Endodermal cell (in vitro differentiated cells): ENCODE measurements around the gene OPRM1. TPM values are rescaled to one million over a fixed set of nuclear protein-coding genes. Genes with fewer than 3 reads are reported as not detected.
"Not testable (repeated sequence)": the region's sequence is repeated elsewhere in the genome, so short reads cannot be mapped to it uniquely, and the experiment has no call there.

Source experiments
- DNase-seq: peaks from one replicate; pipeline ENCODE4 v3.0.0-alpha.2; 2017
- H3K27ac ChIP-seq: 2 replicates; pipeline ENCODE4 v1.5.1; 2013; ENCODE audit warnings: mild to moderate bottlenecking, low read depth, low read length, moderate library complexity
- H3K27me3 ChIP-seq: 2 replicates; pipeline ENCODE4 v1.6.1; 2013; ENCODE audit warnings: mild to moderate bottlenecking, low read length, moderate library complexity; ENCODE audit not compliant: insufficient read depth, control insufficient read depth, poor library complexity, severe bottlenecking
- H3K36me3 ChIP-seq: 2 replicates; pipeline ENCODE4 v1.7.0; 2013; ENCODE audit warnings: mild to moderate bottlenecking, low read length, moderate library complexity; ENCODE audit not compliant: control insufficient read depth, insufficient read depth
- H3K4me1 ChIP-seq: one replicate; pipeline ENCODE4 v1.7.0; 2013; ENCODE audit warnings: low read length; ENCODE audit not compliant: control insufficient read depth, insufficient read depth
- H3K4me3 ChIP-seq: 2 replicates; pipeline ENCODE4 v1.5.1; 2013; ENCODE audit warnings: mild to moderate bottlenecking, low read length, moderate library complexity
- H3K9ac ChIP-seq: 2 replicates; pipeline ENCODE4 v1.6.1; 2013; ENCODE audit warnings: mild to moderate bottlenecking, low read length, moderate library complexity; ENCODE audit not compliant: poor library complexity, severe bottlenecking; ENCODE audit errors: extremely low read depth
- H3K9me3 ChIP-seq: 2 replicates; pipeline ENCODE4 v1.6.1; 2013; ENCODE audit warnings: mild to moderate bottlenecking, low read length, moderate library complexity; ENCODE audit not compliant: control insufficient read depth
- H3K27ac Mint-ChIP-seq: 2 replicates; pipeline ENCODE4 v1.8.0; 2020; ENCODE audit warnings: mixed read lengths
- H3K27me3 Mint-ChIP-seq: 2 replicates; pipeline ENCODE4 v1.8.0; 2021; ENCODE audit warnings: mild to moderate bottlenecking, mixed read lengths; ENCODE audit not compliant: insufficient read depth
- H3K36me3 Mint-ChIP-seq: 2 replicates; pipeline ENCODE4 v1.8.0; 2020; ENCODE audit warnings: low read depth, mixed read lengths
- H3K4me1 Mint-ChIP-seq: 2 replicates; pipeline ENCODE4 v1.8.0; 2020; ENCODE audit warnings: mixed read lengths
- H3K4me3 Mint-ChIP-seq: 2 replicates; pipeline ENCODE4 v1.8.0; 2020; ENCODE audit warnings: mild to moderate bottlenecking, moderate library complexity, mixed read lengths
- H3K9me3 Mint-ChIP-seq: 2 replicates; pipeline ENCODE4 v1.8.0; 2020; ENCODE audit warnings: mild to moderate bottlenecking, mixed read lengths
- CTCF ChIP-seq: fragments of 200-600 bp; sonication (generic); conservative IDR thresholded peaks from 2 replicates; pipeline ENCODE4 v1.5.0; 2021; ENCODE audit warnings: antibody characterized with exemption, mild to moderate bottlenecking
- WGBS, 2 experiments: methylation state at CpG; one replicate each; pipeline versions ENCODE4 v1.1.5 to v1.1.7; 2013; ENCODE audit warnings: missing lambda C conversion rate in 2 of 2, mixed read lengths in 1 of 2; ENCODE audit not compliant: insufficient coverage in 1 of 2, insufficient read length in 1 of 2; 5-methylcytosine and 5-hydroxymethylcytosine counted together
- total RNA-seq, 2 donors: library from RNA; stranded (reverse); fragmentation: NEBNext Ultra II Directional in 1 of 2; extraction: Animal tissue kit (Norgen Biotek cat#: 25700) in 1 of 2; gene quantifications; 2 replicates in 1 of 2; 3 replicates in 1 of 2; pipeline ENCODE4 v1.2.1, GENCODE V29; 2021

OPRM1 gene
- total RNA-seq, 2 donors from 2014 or later: not detected

- Mint-ChIP-seq H3K27ac (no peak overlapping the region), H3K36me3 (no peaks in the 10 kb centered on the region), H3K4me1 (peaks cover 7% of the 10 kb centered on the region), H3K9me3 (no peaks in the 10 kb centered on the region), H3K27me3 (no peaks in the 10 kb centered on the region), H3K4me3 (no peak overlapping the region)
- 94 to 96% methylated on average over 3 to 4 of the region's 4 CpGs for WGBS, 2 experiments
- no peak for TF ChIP-seq CTCF
- no peaks in the 10 kb centered on the region for H3K27me3 ChIP-seq
- no peak overlapping the region for H3K9ac ChIP-seq
- H3K9me3 ChIP-seq: no peaks in the 10 kb centered on the region
- H3K36me3 ChIP-seq: no peaks in the 10 kb centered on the region
- H3K4me1 ChIP-seq: no peaks in the 10 kb centered on the region
- no peak overlapping the region for H3K4me3 ChIP-seq
- no peak for DNase-seq
- H3K27ac ChIP-seq: no peak overlapping the region
Measured at GRCh38 chr6:154236646-154237301, 197.7 kb downstream of the OPRM1 start.

- Histone ChIP-seq H3K27ac (no peak overlapping the region), H3K4me1 (peaks cover 2% of the 10 kb centered on the region), H3K36me3 (no peaks in the 10 kb centered on the region), H3K9ac (no peak overlapping the region), H3K4me3 (no peak overlapping the region), H3K9me3 (no peaks in the 10 kb centered on the region), H3K27me3 (no peaks in the 10 kb centered on the region)
- H3K27me3 Mint-ChIP-seq: no peaks in the 10 kb centered on the region
- no peak overlapping the region for H3K4me3 Mint-ChIP-seq
- WGBS, 2 experiments: 83 to 100% methylated on average over 1 of the region's 2 CpGs
- TF ChIP-seq CTCF: no peak
- H3K9me3 Mint-ChIP-seq: no peaks in the 10 kb centered on the region
- peaks cover 13% of the 10 kb centered on the region for H3K4me1 Mint-ChIP-seq
- DNase-seq: no peak
- no peaks in the 10 kb centered on the region for H3K36me3 Mint-ChIP-seq
- no peak overlapping the region for H3K27ac Mint-ChIP-seq
Measured at GRCh38 chr6:154238831-154239230, 199.8 kb downstream of the OPRM1 start.

- no peak overlapping the region for H3K9ac ChIP-seq
- TF ChIP-seq CTCF: no peak
- H3K9me3 ChIP-seq: no peaks in the 10 kb centered on the region
- H3K27me3 ChIP-seq: no peaks in the 10 kb centered on the region
- DNase-seq: no peak
- Mint-ChIP-seq H3K4me1 (peaks cover 18% of the 10 kb centered on the region), H3K27ac (no peak overlapping the region), H3K9me3 (no peaks in the 10 kb centered on the region), H3K36me3 (no peaks in the 10 kb centered on the region), H3K27me3 (no peaks in the 10 kb centered on the region), H3K4me3 (no peak overlapping the region)
- H3K36me3 ChIP-seq: no peaks in the 10 kb centered on the region
- 65 to 84% methylated on average over 5 to 7 of the region's 7 CpGs for WGBS, 2 experiments
- H3K27ac ChIP-seq: no peak overlapping the region
- H3K4me3 ChIP-seq: no peak overlapping the region
- peaks cover 3% of the 10 kb centered on the region for H3K4me1 ChIP-seq
Measured at GRCh38 chr6:154239392-154239791, 200.4 kb downstream of the OPRM1 start.

- H3K27me3 ChIP-seq, H3K4me3 Mint-ChIP-seq, H3K27me3 Mint-ChIP-seq, H3K9me3 ChIP-seq, H3K4me1 ChIP-seq, H3K27ac ChIP-seq, H3K9ac ChIP-seq, H3K9me3 Mint-ChIP-seq, DNase-seq, H3K36me3 ChIP-seq, H3K36me3 Mint-ChIP-seq, H3K4me3 ChIP-seq: not testable (repeated sequence)
- peaks cover 33% of the 10 kb centered on the region for H3K4me1 Mint-ChIP-seq
- H3K27ac Mint-ChIP-seq: peak overlapping the region; percentile 31
- 95 to 96% methylated on average over 2 to 11 of the region's 11 CpGs for WGBS, 2 experiments
Measured at GRCh38 chr6:154241061-154241460, 202.0 kb downstream of the OPRM1 start.
